ENCODE results near the gene FYB2. TPM values are rescaled to one million over a fixed set of nuclear protein-coding genes. Genes with fewer than 3 reads are reported as not detected.

FYB2 gene
- total RNA-seq, 1 donor from 2014 or later, result not detected

DNA sequence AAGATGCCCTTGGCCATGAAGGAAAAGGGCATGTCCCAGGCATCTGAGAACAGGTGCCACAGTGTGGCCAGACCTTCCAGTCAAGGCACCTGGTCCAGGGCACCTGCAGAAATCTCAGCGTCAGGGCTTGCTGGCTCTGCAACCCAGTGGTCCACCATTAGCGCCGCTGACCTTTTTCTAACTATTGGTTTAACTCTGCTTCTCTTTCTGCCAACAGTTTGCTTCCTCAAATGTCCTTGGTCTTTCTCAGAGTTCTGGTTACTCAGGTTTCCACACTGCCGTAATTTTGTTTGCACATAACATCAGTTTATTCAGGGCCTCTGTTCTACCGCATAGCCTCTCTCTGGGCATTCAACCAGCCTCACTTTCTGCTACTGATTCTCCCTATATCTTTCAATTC, 16.5 kb upstream of the FYB2 start:
- Mint-ChIP-seq H3K4me1 (ENCODE audit: unreplicated experiment) (peaks cover 23% of the 10 kb centered on the region), H3K4me3 (ENCODE audit: unreplicated experiment) (no peak overlapping the region), H3K36me3 (ENCODE audit: unreplicated experiment) (peaks cover 2% of the 10 kb centered on the region), H3K27me3 (ENCODE audit: unreplicated experiment) (no peaks in the 10 kb centered on the region), H3K9me3 (ENCODE audit: unreplicated experiment) (no peaks in the 10 kb centered on the region), H3K27ac (ENCODE audit: unreplicated experiment) (no peak overlapping the region)
- no peak for DNase-seq (ENCODE audit: extremely low spot score, unreplicated experiment)
- TF ChIP-seq, protein P1, sequence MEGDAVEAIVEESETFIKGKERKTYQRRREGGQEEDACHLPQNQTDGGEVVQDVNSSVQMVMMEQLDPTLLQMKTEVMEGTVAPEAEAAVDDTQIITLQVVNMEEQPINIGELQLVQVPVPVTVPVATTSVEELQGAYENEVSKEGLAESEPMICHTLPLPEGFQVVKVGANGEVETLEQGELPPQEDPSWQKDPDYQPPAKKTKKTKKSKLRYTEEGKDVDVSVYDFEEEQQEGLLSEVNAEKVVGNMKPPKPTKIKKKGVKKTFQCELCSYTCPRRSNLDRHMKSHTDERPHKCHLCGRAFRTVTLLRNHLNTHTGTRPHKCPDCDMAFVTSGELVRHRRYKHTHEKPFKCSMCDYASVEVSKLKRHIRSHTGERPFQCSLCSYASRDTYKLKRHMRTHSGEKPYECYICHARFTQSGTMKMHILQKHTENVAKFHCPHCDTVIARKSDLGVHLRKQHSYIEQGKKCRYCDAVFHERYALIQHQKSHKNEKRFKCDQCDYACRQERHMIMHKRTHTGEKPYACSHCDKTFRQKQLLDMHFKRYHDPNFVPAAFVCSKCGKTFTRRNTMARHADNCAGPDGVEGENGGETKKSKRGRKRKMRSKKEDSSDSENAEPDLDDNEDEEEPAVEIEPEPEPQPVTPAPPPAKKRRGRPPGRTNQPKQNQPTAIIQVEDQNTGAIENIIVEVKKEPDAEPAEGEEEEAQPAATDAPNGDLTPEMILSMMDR (IDR thresholded peaks at IDR 0.05), result no peak

DNA sequence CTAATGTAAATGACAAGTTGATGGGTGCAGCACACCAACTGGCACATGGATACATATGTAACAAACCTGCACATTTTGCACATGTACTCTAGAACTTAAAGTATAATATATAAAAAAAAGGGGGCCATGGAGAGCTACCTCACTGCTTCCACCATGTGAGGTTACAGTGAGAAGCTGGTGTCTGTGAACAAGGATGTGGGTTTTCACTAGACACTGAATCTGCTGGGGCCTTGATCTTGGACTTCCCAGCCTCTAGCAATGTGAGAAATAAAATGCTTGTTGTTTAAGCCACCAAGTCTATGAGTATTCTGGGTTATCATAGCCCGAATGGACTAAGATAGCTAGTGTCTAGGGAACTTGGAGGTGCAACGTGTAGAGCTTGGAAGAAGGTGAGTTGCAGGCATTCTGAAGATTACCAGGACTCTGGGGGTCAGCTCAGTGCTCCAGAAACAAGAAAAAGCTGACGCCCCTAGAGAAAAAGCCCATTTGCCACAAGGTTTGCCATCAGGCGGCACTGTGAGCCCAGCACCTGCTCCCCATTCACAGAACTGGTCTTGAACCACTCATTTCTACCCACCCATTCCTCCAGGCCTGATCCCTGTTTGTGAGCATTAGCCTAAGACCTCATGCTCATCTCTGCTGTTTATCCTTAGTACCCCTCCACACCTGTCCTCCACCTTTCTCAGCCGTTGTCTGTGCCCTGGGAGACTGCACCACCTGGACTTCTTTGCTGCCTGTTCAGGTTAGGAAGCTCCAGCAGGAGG, 15.1 kb upstream of the FYB2 start:
- no peaks in the 10 kb centered on the region for H3K27me3 Mint-ChIP-seq (ENCODE audit: unreplicated experiment)
- H3K4me1 Mint-ChIP-seq (ENCODE audit: unreplicated experiment), result peaks cover 28% of the 10 kb centered on the region
- H3K9me3 Mint-ChIP-seq (ENCODE audit: unreplicated experiment), result no peaks in the 10 kb centered on the region
- H3K27ac Mint-ChIP-seq (ENCODE audit: unreplicated experiment), result no peak overlapping the region
- H3K36me3 Mint-ChIP-seq (ENCODE audit: unreplicated experiment), result peaks cover 2% of the 10 kb centered on the region
- H3K4me3 Mint-ChIP-seq (ENCODE audit: unreplicated experiment), result no peak overlapping the region
- TF ChIP-seq, protein P1 (IDR thresholded peaks at IDR 0.05), result no peak
- peak; percentile 38 for DNase-seq (ENCODE audit: extremely low spot score, unreplicated experiment)

DNA sequence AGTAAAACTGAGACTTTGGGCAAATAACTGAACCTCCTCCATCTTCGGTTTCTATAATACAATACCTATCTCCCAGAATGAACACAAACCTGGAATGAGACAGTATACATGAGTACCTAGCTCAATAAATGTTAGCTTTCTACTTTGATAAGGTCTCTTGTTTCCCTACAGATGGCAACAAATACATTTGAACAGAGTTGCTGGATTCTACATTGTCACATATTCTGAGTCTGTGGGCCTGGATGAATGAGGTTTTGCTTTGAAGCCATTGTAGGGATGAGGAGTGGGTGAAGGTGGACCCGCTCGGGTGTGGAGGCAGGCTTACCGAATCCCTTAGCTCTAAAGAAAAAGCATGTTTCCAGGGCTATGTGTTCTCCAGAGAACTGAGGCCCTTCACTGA, 13.9 kb upstream of the FYB2 start:
- Mint-ChIP-seq H3K4me1 (ENCODE audit: unreplicated experiment) (peaks cover 35% of the 10 kb centered on the region), H3K4me3 (ENCODE audit: unreplicated experiment) (no peak overlapping the region), H3K27me3 (ENCODE audit: unreplicated experiment) (no peaks in the 10 kb centered on the region), H3K36me3 (ENCODE audit: unreplicated experiment) (no peaks in the 10 kb centered on the region), H3K9me3 (ENCODE audit: unreplicated experiment) (no peaks in the 10 kb centered on the region), H3K27ac (ENCODE audit: unreplicated experiment) (peak overlapping the region; percentile 87)
- no peak for DNase-seq (ENCODE audit: extremely low spot score, unreplicated experiment)
- TF ChIP-seq, protein P1 (IDR thresholded peaks at IDR 0.05), result no peak

DNA sequence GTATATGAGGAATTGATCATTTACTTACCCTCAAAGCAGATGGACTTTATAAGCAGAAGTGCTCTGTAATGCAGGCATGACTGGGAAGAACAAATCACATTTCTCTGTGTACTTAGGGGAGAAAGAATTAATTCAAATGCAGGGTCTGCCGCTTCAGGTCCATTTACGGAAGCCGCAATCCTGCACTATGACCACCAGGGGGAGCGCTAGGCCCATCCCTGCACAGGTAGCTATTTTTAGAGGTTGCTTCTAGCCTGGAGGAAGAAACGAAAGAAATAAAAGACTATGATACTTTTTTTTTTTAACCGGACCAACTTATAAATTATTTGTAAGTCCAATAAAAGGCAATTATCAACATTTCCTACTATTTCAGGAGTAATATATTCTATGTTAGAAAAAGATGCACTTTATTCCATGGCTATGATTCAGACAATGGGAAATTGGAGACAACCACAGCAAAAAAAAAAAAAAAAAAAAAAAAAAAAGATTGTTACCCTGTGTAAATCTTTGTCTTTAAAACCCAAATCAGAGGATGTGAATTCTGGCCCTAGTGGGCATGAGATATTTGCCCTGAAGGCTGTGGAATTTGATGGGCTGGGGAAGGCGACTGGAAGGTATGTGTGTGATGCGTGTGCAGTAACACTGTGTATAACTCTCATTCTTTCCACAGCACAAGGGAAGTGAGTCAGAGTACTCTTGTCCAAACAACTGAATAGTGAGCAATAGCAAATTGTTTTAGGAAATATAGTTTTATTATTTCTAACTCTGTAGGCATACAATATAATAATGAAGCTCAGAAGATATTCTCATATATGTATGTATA, 12.9 kb upstream of the FYB2 start:
- no peaks in the 10 kb centered on the region for H3K36me3 Mint-ChIP-seq (ENCODE audit: unreplicated experiment)
- peak overlapping the region; percentile 44 for H3K4me3 Mint-ChIP-seq (ENCODE audit: unreplicated experiment)
- peak overlapping the region; percentile 87 for H3K27ac Mint-ChIP-seq (ENCODE audit: unreplicated experiment)
- peaks cover 35% of the 10 kb centered on the region for H3K4me1 Mint-ChIP-seq (ENCODE audit: unreplicated experiment)
- TF ChIP-seq, protein P1 (IDR thresholded peaks at IDR 0.05), result peak; percentile 97
- DNase-seq (ENCODE audit: extremely low spot score, unreplicated experiment), result peak; percentile 88
- no peaks in the 10 kb centered on the region for H3K27me3 Mint-ChIP-seq (ENCODE audit: unreplicated experiment)
- H3K9me3 Mint-ChIP-seq (ENCODE audit: unreplicated experiment), result no peaks in the 10 kb centered on the region

DNA sequence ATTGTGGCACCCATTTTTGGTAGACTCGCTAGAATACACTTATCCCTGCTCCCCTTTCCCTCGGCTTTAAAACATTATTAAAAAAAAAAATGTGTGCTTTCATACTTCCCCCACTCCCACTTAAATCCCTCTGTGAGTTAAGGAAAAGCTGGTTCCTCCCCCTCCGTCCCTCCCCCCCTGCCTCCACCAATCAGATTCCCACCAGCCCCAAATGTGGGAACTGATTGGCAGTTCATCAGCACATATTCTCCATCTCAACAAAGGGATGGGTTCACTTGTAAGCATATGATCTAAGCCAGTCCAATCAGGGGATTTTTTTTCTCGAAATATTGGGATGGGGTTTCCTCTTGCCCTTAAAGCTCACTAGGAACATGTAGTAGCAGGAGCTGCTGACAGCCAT, 10.8 kb upstream of the FYB2 start:
- H3K9me3 Mint-ChIP-seq (ENCODE audit: unreplicated experiment), result no peaks in the 10 kb centered on the region
- H3K36me3 Mint-ChIP-seq (ENCODE audit: unreplicated experiment), result no peaks in the 10 kb centered on the region
- H3K4me3 Mint-ChIP-seq (ENCODE audit: unreplicated experiment), result no peak overlapping the region
- no peak for DNase-seq (ENCODE audit: extremely low spot score, unreplicated experiment)
- peaks cover 35% of the 10 kb centered on the region for H3K4me1 Mint-ChIP-seq (ENCODE audit: unreplicated experiment)
- TF ChIP-seq, protein P1 (IDR thresholded peaks at IDR 0.05), result no peak
- H3K27me3 Mint-ChIP-seq (ENCODE audit: unreplicated experiment), result no peaks in the 10 kb centered on the region
- H3K27ac Mint-ChIP-seq (ENCODE audit: unreplicated experiment), result no peak overlapping the region
